HFF-Myc (cell line): Measurements from ENCODE around the gene AGXT2.
"Not testable (repeated sequence)": the region's sequence is repeated elsewhere in the genome, so short reads cannot be mapped to it uniquely, and the experiment has no call there.

Experiments used
- DNase-seq: peaks from one replicate; pipeline ENCODE4 v3.0.0-alpha.2; 2011; ENCODE audit warnings: low read depth; ENCODE audit errors: extremely low read depth
- H3K4me3 ChIP-seq: replicated peaks from 2 replicates; pipeline ENCODE4 v1.5.1; 2011; ENCODE audit warnings: low read depth, mild to moderate bottlenecking, control low read depth, low read length
- TF ChIP-seq, protein P1 (sequence below): IDR thresholded peaks from 2 replicates; pipeline ENCODE4 v1.5.1; 2012; ENCODE audit warnings: mild to moderate bottlenecking, low read depth, low read length, control low read depth; ENCODE audit errors: missing control alignments

AGXT2 gene

DNA sequence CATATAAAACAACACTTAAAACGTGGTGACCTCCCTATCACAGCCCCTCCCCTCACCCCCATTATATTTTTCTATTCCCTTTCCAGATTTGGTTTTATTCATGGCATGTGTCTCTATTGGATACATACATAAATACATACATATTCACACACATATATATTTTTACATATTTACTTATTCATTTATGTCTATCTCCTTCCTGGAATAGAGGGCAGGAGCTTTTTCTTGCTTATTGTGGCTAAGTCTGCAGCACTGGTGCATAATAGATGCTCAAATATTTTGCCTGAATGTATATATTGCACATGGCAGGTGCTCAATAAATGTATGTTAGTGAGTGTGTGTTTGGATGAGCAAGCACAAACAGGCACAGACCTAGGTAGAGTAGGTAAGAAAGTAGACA, 2.5 kb downstream of the AGXT2 start:
- no peak for DNase-seq
- TF ChIP-seq, protein P1, sequence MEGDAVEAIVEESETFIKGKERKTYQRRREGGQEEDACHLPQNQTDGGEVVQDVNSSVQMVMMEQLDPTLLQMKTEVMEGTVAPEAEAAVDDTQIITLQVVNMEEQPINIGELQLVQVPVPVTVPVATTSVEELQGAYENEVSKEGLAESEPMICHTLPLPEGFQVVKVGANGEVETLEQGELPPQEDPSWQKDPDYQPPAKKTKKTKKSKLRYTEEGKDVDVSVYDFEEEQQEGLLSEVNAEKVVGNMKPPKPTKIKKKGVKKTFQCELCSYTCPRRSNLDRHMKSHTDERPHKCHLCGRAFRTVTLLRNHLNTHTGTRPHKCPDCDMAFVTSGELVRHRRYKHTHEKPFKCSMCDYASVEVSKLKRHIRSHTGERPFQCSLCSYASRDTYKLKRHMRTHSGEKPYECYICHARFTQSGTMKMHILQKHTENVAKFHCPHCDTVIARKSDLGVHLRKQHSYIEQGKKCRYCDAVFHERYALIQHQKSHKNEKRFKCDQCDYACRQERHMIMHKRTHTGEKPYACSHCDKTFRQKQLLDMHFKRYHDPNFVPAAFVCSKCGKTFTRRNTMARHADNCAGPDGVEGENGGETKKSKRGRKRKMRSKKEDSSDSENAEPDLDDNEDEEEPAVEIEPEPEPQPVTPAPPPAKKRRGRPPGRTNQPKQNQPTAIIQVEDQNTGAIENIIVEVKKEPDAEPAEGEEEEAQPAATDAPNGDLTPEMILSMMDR, result no peak
- H3K4me3 ChIP-seq, result no peak overlapping the region

DNA sequence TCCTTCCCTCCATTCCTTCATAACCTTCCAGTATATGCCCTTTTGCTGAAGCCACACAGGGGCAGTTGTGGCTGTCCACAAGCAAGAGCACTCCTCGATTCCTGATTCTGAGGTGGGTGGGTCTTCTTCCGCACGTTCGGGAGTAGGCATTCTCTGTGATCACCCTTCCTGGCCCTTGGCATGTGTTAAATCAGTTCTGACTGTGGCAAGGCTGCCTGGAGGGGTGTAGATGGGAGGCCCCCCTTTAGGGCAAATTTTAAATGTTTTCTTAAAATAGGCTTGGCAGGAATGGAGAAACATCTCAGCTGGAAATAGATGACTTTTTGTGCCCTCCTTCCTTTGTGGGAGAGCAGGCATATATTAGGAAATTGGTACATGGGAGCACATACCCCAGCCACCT, 3.1 kb downstream of the AGXT2 start:
- DNase-seq, result no peak
- TF ChIP-seq, protein P1, result no peak
- H3K4me3 ChIP-seq, result no peak overlapping the region

DNA sequence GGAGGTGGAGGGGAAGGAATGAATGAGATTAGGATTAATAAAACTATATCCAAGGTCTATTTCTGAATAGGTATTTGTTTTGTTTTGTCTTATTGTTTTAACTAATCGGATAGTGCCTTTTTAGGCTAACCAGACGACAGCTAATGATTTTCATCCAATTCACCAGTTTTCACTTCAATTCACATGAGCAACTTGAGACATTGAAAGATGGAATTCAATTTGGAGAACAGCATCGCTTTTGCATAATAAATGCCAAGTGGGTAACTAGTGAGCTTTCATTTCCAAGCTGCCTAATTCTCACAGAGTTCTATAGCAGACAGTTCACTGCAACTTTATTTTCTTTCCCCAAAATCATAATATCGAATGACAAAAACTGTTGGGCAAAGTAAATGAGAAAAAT, 5.0 kb downstream of the AGXT2 start:
- TF ChIP-seq, protein P1, result no peak
- no peak for DNase-seq
- no peak overlapping the region for H3K4me3 ChIP-seq

DNA sequence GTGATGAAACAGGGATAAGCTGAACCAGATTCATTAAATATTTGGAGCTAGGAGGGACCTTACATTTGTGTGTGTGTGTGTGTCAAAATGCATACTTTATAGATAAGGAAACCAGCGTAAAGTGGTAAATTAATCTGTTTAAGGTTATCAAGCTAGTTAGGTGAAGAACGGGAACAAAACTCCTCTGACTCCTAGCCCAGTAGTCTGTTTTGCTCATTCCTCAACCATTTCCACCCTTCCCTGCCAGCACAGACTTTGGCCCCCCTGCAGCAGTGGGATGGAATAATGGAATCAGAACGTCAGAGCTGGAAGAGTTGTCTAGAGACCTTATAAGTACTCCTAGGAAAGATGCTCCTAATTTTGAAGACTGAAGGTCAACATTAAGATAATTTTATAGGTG, 6.5 kb downstream of the AGXT2 start:
- H3K4me3 ChIP-seq, result no peak overlapping the region
- DNase-seq, result no peak
- TF ChIP-seq, protein P1, result no peak

DNA sequence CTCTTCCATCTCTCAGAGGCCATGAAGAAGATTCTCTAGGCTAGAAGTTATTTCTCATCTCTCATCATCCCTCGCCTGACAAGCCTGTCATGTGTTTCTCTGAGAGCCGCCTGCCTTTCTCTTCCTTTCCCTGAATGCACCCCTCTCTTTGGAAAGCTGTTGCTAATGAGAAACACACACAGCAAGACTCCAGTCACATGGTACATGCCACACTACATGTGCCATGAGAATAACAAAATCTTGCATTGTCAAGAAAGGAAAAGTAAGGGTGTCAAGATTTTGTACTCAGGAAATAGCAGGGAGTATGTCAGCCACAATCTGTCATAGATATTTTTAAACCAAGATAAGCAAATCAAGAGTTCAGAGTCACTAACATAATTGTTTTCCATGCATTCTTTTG, 8.9 kb downstream of the AGXT2 start:
- TF ChIP-seq, protein P1, result no peak
- no peak overlapping the region for H3K4me3 ChIP-seq
- no peak for DNase-seq

DNA sequence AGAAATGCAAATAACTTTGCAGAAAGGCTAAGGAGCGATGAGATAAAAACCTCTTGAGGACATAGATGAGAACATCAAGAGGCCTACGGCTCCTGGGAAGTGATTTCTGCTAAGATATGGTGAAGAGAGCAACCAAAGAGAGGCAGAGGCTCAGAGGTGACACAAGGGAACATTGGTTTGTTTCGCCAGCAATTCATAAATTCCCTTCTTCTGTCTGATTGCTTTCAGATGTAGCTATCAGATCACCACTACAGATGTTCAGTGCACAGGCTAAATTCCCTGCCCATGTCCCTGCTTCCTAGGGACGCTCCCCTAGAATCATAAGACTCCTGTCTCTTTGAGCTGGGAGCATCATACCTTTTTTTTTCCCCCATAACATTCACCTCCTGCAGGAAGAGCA, 11.2 kb downstream of the AGXT2 start:
- no peak for DNase-seq
- H3K4me3 ChIP-seq, result no peak overlapping the region
- TF ChIP-seq, protein P1, result no peak

DNA sequence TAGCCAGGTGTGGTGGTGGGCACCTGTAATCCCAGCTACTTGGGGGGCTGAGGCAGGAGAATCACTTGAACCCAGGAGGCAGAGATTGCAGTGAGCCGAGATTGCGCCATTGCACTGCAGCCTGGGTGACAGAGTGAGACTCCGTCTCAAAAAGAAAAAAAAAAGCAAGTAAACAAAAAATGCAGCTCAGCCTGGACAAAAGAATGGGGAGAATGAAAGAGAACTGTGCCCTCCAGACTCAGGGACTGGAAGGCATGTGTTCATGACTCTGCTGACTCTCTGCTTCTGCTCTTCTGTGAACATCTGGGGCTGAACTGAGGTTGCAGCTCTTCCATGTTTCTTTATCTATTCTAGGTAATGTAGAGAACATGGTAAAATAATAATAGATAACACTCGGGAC, 11.8 kb downstream of the AGXT2 start:
- DNase-seq, H3K4me3 ChIP-seq: not testable (repeated sequence)
